ENCODE data around the gene BCL11A.

The BCL11A gene

GRCh38 chr2:60416221-60417008 is 137.0 kb downstream of the BCL11A start:
- H3K9ac ChIP-seq (ENCODE audit: low read depth, low read length): peak overlapping the region; percentile 34
- H3K36me3 ChIP-seq (ENCODE audit: insufficient read depth, low read length): no peaks in the 10 kb centered on the region
- no peaks in the 10 kb centered on the region; the same call in 1 of the 2 replicates for H3K9me3 ChIP-seq (ENCODE audit: control insufficient read depth, insufficient read depth, low read length)
- H3K4me1 ChIP-seq (ENCODE audit: insufficient read depth, low read length): peaks cover 30% of the 10 kb centered on the region

DNA sequence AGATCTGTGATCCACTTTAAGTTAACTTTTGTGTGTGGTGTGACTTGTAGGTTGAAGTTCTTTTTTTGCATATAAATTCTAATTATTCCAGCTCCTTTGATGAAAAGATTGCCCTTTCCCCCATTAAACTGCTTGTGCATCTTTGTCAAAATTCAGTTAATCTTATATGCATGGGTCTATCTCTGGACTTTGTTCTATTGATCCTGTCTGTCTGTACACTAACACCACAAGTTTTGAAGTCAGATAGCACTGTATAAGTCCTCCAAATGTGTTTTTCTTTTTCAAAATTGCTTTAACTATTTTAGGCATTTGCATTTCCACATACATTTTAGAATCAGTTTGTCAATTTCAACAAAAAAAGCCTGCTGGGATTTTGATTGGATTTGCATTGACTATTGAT is 137.6 kb downstream of the BCL11A start:
- H3K9me3 ChIP-seq (ENCODE audit: control insufficient read depth, insufficient read depth, low read length): no peaks in the 10 kb centered on the region; the same call in 1 of the 2 replicates
- peaks cover 35% of the 10 kb centered on the region for H3K4me1 ChIP-seq (ENCODE audit: insufficient read depth, low read length)
- H3K9ac ChIP-seq (ENCODE audit: low read depth, low read length): no peak overlapping the region
- H3K36me3 ChIP-seq (ENCODE audit: insufficient read depth, low read length): no peaks in the 10 kb centered on the region

DNA sequence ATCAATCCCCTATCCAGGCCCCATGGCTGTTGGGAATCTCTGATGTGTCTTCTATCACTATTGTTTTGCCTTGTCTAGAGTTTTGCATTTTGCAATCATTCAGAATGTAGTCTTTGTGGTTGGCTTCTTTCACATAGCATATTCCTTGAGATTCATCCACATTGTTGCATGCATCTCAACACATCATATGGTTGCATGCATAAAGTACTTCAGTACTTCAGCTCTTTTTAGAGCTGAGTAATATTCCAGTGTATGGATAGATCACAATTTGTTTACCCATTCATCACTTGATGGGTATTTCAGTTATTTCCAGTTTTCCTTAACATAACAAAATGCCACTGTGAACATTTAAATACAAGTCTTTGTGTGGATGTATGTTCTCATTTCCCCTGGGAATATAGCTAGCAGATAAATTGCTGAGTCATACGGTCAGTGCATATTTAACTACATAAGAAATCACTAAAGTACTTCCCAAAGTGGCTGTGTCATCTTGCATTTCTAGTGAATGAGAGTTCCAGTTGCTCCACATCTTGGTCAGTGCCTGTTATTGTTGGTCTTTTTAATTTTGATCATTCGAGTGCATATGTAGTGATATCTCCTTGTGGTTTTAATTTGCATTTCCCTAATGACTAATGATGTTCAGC is 138.8 kb downstream of the BCL11A start:
- peaks cover 40% of the 10 kb centered on the region for H3K4me1 ChIP-seq (ENCODE audit: insufficient read depth, low read length)
- no peaks in the 10 kb centered on the region for H3K36me3 ChIP-seq (ENCODE audit: insufficient read depth, low read length)
- H3K9ac ChIP-seq (ENCODE audit: low read depth, low read length): no peak overlapping the region
- H3K9me3 ChIP-seq (ENCODE audit: control insufficient read depth, insufficient read depth, low read length): no peaks in the 10 kb centered on the region; the same call in 1 of the 2 replicates

GRCh38 chr2:60413814-60414168 is 139.7 kb downstream of the BCL11A start:
- H3K4me1 ChIP-seq (ENCODE audit: insufficient read depth, low read length): peaks cover 47% of the 10 kb centered on the region
- H3K36me3 ChIP-seq (ENCODE audit: insufficient read depth, low read length): no peaks in the 10 kb centered on the region
- no peak overlapping the region for H3K9ac ChIP-seq (ENCODE audit: low read depth, low read length)

DNA sequence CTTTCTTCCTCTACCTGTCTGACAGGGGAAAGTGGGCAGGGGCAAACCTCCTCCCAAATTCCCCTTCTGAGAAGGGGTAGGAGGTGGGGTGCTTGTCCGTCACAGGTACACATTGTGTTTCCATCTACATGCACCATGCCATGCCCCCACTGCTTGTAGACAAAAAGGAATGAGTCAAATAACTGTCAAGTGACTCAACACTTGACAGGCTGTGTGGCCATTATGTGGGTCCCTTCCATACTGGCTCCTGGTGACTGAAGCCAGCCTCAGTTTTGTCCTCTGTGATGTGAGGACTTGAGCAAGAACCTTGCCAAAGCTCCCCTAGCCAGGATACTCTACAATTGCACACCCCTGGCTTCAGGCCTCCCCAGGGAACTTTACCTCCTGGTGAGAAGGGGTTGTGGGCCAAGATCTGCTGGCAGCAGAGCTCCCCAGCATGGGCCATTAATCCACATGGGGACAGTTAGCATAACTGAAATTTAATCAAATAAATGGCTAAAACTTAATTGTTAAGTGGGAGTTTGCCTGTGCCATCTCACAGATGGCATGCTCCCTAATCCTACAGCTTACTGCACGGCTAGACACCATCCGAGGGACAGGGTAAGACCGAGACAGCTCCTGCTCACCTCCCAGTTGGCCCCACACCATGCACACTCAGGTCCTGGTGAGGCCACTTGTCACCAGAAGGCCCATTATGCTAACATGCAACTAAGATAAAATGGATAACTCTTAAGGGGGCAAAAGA is 140.2 kb downstream of the BCL11A start:
- H3K9ac ChIP-seq (ENCODE audit: low read depth, low read length): no peak overlapping the region
- peaks cover 49% of the 10 kb centered on the region for H3K4me1 ChIP-seq (ENCODE audit: insufficient read depth, low read length)
- no peaks in the 10 kb centered on the region for H3K36me3 ChIP-seq (ENCODE audit: insufficient read depth, low read length)
- no peaks in the 10 kb centered on the region; the same call in 1 of the 2 replicates for H3K9me3 ChIP-seq (ENCODE audit: control insufficient read depth, insufficient read depth, low read length)

More at GRCh38 chr2:60413814-60414168, 139.7 kb downstream of the BCL11A start:
- H3K9me3 ChIP-seq (ENCODE audit: control insufficient read depth, insufficient read depth, low read length): no peaks in the 10 kb centered on the region; the same call in 1 of the 2 replicates

- Histone ChIP-seq H3K36me3 (ENCODE audit: insufficient read depth, low read length) (no peaks in the 10 kb centered on the region), H3K4me1 (ENCODE audit: insufficient read depth, low read length) (peaks cover 49% of the 10 kb centered on the region), H3K9ac (ENCODE audit: low read depth, low read length) (no peak overlapping the region), H3K9me3 (ENCODE audit: control insufficient read depth, insufficient read depth, low read length) (no peaks in the 10 kb centered on the region; the same call in 1 of the 2 replicates)
These were observed 140.8 kb downstream of the BCL11A start for GRCh38 chr2:60412620-60413019.

DNA sequence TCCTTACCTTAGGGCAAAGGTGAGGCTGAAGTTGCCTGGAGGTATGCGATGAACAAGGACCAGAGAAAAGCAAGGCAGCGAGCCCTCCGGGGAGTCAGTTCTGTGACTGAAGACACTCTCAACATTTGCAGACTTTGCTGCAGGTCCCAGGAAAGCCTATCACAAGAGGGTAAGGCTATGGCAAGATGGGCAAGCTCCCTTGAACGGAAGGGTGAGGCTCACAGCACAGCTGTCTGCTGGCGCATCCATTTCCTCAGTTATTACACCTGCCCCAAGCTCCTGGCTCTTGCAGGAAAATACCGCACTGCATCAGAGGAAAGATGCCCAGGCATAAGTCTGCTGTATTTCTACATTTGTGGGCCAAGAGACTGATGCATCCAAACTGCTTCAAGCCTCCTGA is 141.4 kb downstream of the BCL11A start:
- no peak overlapping the region for H3K9ac ChIP-seq (ENCODE audit: low read depth, low read length)
- H3K9me3 ChIP-seq (ENCODE audit: control insufficient read depth, insufficient read depth, low read length): no peaks in the 10 kb centered on the region; the same call in 1 of the 2 replicates
- no peaks in the 10 kb centered on the region for H3K36me3 ChIP-seq (ENCODE audit: insufficient read depth, low read length)
- H3K4me1 ChIP-seq (ENCODE audit: insufficient read depth, low read length): peaks cover 48% of the 10 kb centered on the region

GRCh38 chr2:60411295-60411694 is 142.2 kb downstream of the BCL11A start:
- Histone ChIP-seq H3K9ac (ENCODE audit: low read depth, low read length) (no peak overlapping the region), H3K4me1 (ENCODE audit: insufficient read depth, low read length) (peaks cover 44% of the 10 kb centered on the region)

DNA sequence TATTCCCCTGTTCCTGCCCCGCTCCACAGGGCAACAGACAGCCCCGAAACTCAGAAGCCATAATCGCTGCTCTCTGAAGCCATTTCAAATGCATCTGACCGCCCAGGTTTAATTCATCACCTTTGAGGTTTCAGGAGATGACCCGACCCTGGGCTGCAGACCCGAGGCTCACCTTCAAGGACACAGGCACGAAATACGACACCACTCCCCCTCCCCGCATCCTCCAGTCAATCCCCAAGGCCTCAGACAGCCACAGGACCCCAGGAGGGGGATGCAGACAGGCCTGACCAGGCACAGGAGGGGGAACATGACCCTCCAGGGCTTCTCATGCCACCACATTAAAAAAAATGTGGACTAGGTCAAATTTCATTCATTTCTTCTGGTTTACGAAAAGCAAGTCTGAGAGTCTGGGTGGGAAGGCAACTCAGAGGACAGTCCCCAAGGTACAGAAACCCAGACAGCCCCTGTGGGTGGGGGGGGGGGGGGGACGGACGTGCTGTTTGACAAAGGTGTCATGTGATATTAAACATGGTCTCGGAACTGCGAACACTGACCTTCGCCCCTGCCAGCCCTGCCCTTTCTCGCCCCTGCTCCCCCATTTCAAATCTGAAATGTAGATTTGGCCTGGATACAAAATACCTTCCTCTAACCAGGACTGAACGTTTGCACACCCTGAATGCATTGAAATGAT is 142.9 kb downstream of the BCL11A start:
- Histone ChIP-seq H3K36me3 (ENCODE audit: insufficient read depth, low read length) (no peaks in the 10 kb centered on the region), H3K4me1 (ENCODE audit: insufficient read depth, low read length) (peaks cover 37% of the 10 kb centered on the region), H3K9ac (ENCODE audit: low read depth, low read length) (no peak overlapping the region), H3K9me3 (ENCODE audit: control insufficient read depth, insufficient read depth, low read length) (no peaks in the 10 kb centered on the region; the same call in 1 of the 2 replicates)

More at GRCh38 chr2:60411295-60411694, 142.2 kb downstream of the BCL11A start:
- Histone ChIP-seq H3K9me3 (ENCODE audit: control insufficient read depth, insufficient read depth, low read length) (no peaks in the 10 kb centered on the region; the same call in 1 of the 2 replicates), H3K36me3 (ENCODE audit: insufficient read depth, low read length) (no peaks in the 10 kb centered on the region)

- Histone ChIP-seq H3K9ac (ENCODE audit: low read depth, low read length) (no peak overlapping the region), H3K9me3 (ENCODE audit: control insufficient read depth, insufficient read depth, low read length) (no peaks in the 10 kb centered on the region; the same call in 1 of the 2 replicates), H3K4me1 (ENCODE audit: insufficient read depth, low read length) (peaks cover 36% of the 10 kb centered on the region; the same call in 1 of the 2 replicates), H3K36me3 (ENCODE audit: insufficient read depth, low read length) (no peaks in the 10 kb centered on the region)
These were observed 144.0 kb downstream of the BCL11A start for GRCh38 chr2:60409531-60409871.

DNA sequence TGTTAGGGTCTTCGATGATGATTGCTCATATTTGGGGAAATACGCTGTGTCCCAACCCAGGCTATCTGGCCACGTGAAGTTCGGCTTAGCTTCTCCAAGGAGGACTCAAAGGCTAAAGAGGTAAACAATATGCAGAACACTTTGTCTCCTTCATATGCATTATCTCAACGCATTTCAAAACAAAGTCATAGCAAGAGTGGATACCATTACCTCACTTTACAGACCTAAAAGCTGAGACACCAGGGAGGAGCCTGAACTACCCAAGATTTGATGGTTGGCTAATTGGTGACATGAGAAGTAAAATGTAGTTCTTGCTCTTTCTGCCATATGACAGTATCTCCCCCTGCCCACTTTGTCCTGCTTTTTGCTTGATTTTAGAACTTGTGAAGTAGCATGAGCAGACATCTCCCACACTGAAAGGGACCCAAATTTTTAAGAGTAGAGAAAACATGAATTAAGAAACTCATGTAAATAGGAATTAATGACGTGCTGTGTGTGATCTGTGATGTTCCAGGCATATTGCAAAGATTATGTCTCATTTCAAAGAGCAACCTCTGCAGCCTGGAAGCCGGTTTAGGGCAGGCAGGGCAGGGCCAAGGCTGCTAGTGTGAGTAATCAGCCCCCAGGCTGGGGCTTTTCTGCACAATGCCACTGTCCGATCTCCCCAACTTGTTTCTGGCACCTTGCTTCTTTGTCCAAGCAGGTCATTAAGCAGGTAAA is 144.5 kb downstream of the BCL11A start:
- Histone ChIP-seq H3K9me3 (ENCODE audit: control insufficient read depth, insufficient read depth, low read length) (no peaks in the 10 kb centered on the region), H3K4me1 (ENCODE audit: insufficient read depth, low read length) (peaks cover 36% of the 10 kb centered on the region; the same call in 1 of the 2 replicates), H3K36me3 (ENCODE audit: insufficient read depth, low read length) (no peaks in the 10 kb centered on the region), H3K9ac (ENCODE audit: low read depth, low read length) (no peak overlapping the region)

- H3K36me3 ChIP-seq (ENCODE audit: insufficient read depth, low read length): no peaks in the 10 kb centered on the region
- peaks cover 34% of the 10 kb centered on the region; the same call in 1 of the 2 replicates for H3K4me1 ChIP-seq (ENCODE audit: insufficient read depth, low read length)
These were observed 145.2 kb downstream of the BCL11A start for GRCh38 chr2:60408207-60408606.

GRCh38 chr2:60407398-60407797 is 146.1 kb downstream of the BCL11A start:
- Histone ChIP-seq H3K36me3 (ENCODE audit: insufficient read depth, low read length) (no peaks in the 10 kb centered on the region), H3K4me1 (ENCODE audit: insufficient read depth, low read length) (peaks cover 30% of the 10 kb centered on the region; the same call in 1 of the 2 replicates), H3K9me3 (ENCODE audit: control insufficient read depth, insufficient read depth, low read length) (no peaks in the 10 kb centered on the region), H3K9ac (ENCODE audit: low read depth, low read length) (no peak overlapping the region)

More at GRCh38 chr2:60408207-60408606, 145.2 kb downstream of the BCL11A start:
- no peak overlapping the region for H3K9ac ChIP-seq (ENCODE audit: low read depth, low read length)
- H3K9me3 ChIP-seq (ENCODE audit: control insufficient read depth, insufficient read depth, low read length): no peaks in the 10 kb centered on the region
